GM19238 (cell line): Measurements from ENCODE around the gene SAMD1.

Experiments used
- DNase-seq: peaks from one replicate; pipeline ENCODE4 v3.0.0; 2011; ENCODE audit warnings: low spot score; ENCODE audit not compliant: insufficient read length

The SAMD1 gene

DNA sequence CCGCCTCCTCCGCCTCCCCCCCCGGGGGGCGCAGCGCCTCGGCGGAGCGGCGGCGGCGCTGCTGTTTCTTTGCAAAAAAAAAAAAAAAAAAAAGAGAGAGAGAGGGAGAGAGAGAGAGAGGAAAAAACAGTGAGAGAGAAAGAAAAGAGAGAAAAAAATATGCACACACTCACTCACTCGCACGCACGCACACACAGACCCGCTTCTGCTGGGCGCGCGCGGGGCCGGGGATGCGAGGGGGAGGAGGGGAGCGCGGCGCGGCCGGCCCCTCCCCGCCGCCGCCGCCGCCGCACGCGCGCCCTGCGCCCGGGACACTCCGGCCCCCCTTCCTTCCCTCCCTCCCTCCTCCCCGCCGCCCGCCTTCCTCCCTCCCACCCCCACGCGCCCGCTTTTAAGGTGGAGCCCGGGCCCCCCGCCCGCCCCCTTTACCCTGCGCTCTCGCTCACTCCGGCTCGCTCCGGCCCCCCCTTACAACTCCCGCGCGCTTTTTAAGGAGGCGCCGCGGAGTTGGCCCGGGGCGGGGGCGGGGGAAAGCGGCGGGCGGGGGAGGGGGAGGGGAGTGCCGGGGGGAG is at the start of gene SAMD1:
Gene SAMD1 (minus strand): TSS at position 243 of the 572 bp plus-strand sequence.
- peak; percentile 87 for DNase-seq

DNA sequence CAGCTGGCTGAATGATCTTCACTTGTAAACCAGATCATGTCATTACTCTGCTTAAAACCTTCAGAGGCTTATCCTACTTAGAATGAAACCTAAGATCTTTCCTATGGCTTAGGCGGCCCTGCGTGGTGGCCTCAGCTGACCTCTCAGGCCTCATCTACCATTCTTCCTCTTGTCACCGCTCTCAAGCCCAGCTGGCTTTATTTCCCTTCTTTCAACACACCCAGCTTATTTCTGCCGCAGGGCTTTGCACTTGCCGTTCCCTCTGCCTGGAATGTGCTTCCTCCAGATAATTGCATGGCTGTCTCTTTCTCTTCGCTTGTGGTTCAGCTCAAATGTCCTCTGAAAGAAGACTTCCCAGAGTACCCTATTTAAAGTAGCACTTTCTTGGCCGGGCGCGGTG is 49.4 kb upstream of the SAMD1 start:
- DNase-seq = no peak

DNA sequence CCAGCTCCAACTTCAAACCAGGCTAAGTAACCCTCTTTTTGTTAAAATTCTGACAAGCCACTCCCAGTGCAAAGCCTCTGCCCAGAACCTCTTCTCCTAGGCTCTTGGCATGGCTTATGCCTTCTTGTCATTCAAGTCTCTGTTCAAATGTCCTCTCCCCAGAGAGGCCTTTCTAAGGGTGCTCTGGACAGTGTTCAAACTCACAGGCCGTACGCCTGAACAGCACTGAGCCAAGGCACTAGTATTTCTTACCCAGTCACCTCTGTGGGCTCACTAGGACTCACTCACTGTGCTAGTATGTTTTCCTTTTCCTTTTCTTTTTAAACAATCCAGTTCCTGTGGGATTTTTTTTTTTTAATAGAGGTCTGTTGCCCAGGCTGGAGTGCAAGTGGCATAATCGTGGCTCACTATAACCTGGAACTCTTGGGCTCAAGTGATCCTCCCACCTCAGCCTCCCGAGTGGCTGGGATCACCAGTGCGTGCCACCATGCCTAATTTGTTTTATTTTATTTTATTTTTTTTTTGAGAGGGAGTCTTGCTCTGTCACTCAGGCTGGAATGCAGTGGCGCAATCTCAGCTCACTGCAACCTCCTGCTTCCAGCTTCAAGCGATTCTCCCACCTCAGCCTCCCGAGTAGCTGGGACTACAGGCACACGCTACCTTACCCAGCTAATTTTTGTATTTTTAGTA is 48.2 kb upstream of the SAMD1 start:
- no peak for DNase-seq

DNA sequence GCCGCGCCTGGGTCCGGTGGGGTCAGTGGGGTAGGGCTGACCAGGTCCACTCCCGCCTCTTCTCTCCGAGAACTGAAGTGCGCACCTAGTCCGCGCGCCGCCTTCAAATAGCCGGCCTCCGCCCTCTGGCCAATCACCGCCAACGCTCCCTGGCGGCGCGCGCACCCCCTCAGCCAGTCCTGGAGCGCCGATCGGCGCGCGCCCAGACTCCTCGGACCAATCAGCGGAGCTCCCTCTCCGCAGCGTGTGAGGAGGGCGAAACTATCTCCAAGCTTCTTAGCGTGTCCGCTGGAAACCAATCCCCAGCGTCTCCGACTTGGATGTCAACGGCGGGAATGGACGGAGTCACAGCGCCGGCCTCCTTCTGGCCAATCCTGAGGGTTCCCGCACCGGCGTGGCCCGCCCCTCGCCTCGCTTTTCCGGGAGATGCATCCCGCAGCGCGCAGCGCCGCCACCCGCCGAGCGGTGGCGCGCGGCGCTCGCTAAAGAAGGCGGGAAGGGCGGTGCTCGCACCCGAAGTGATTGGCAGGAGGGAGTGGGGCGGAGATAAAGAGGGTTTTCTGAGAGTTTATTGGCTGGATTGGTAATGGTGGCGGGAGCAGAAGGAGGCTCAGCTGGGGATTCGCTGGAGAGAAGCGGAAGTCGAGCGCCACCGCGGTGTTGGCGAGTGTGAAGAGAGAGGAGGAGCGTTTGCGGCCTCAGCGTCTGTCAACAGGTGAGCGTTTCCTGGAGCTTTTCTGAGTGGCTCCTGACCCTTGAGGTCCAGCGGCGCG is 46.1 kb upstream of the SAMD1 start, which contains the start of gene ASF1B:
Gene ASF1B (minus strand): TSS at position 81 of the 773 bp plus-strand sequence. CDS start 133 bp downstream, outside the sequence.
- DNase-seq = peak; percentile 97

DNA sequence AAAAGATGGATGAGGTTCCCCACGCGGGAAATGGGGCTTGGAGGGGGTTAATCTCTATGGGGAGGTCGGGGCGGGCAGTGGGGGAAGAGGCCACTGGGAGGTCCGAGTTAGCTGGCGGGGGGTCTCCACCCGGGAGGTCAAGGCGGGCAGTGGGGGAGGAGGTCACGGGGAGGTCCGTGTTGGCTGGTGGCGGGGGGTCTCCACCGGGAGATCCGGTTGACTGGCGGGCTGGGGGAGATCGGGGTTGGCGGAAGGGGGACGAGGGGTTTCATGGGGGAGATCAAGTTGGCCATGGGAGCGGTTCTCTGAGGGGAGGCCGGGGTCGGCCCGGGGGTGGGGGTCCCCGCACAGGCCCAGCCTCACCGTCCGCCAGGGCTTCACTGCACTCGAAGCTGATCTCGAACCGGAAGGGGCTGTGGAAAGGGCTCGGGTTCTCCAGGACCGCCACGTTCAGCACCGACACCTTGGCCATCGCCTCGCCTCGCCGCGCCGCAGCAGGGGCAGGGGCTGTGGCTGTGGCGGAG is 45.5 kb upstream of the SAMD1 start:
- no peak for DNase-seq

DNA sequence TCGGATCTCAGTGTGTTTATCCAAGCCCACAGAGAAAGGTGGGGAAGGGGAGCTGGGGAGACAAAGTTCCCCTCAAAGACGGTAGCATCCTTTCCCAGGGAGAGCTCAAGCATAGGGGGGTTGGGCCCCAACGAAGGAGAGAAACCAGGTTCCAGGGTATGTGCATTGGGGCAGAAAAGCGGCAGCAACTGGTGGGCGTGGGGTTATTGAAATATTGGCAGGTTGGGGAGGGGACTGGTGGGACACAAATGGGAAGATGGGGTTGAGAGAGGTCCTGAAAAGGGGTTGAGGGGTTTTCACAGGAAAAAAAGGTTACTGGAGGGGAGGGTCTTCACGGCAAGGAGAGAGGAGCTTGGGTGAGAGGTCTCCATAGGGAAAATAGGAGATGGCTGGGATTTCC is 44.8 kb upstream of the SAMD1 start:
- DNase-seq = no peak

DNA sequence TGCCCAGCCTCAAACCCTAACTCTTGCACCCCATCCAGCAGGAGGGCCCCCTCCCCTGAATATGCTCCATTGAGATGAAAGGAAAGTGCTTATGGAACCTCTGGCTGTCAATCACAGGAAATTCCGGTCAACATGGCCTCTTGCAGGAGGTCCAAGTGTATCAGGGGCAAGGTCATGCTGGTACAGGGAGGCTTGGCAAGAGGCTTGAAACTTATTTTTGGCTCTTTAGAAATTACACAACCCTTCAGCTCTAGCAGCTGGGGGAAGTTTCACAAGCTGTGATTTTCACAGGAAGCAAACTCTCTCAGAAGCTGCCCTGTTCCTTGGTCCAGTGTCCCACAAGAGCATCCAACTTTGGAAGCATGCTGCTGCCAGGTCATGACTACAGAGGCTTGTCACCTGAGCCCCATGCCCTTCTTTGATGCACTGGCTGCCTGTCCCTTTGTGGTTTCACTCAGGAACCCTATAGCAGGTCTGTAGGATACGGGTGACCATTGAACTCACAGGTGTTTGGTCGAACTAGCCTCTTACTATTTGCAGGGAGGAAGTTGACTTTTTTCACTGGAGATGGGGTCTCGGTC is 37.5 kb upstream of the SAMD1 start:
- no peak for DNase-seq

DNA sequence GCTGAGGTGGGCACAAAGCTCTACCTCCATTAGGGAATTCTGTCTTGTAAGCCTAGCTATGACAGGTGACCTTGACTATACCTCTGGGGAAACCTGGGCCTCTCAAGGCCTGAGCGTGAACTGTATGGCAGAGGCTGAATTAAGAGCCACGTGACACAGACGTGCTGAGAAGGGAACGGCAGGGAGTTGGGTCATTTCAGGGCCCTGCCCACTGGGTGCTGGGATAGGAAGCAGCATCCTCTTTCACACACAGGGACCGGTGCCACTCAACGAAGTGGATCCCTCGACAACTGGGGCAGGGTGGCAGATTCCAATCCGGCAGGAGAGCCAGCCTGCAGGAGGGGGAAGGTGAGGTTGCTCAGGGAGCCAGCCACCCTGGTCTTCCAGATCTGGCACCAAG is 36.6 kb upstream of the SAMD1 start:
- DNase-seq = no peak

DNA sequence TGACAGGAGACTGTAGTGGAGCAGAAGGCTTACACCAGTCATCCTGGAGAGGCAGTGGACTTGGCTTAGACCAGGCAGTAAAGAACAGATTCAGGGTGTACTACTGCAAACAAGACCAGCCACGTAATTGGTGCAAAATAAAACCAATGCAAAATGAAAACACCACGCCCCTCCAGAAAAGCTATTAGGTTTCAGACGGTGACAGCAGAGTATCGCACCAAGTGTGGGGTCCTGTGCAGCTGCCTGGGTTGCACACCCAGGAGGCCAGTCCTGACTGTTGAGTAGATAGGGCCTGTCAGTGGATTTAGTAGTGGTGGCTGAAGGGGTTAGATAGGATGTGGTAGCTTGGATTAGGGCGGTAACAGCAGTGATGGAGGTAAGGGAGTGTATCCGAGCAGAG is 32.4 kb upstream of the SAMD1 start:
- no peak for DNase-seq

DNA sequence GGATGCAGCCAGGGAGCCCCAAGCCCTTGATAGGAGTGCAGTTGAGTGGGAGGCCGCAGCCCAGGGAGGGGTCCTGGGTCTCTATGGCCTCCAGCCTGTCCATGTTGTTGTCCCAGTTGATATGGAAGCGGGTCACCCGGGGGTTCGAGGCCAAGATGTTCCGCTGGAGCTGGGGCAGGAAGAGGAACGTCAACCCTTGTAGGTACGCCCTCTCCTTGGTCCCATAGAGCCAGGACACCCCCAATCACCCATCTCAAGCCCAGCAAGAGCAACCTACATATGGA is 29.9 kb upstream of the SAMD1 start:
- no peak for DNase-seq

DNA sequence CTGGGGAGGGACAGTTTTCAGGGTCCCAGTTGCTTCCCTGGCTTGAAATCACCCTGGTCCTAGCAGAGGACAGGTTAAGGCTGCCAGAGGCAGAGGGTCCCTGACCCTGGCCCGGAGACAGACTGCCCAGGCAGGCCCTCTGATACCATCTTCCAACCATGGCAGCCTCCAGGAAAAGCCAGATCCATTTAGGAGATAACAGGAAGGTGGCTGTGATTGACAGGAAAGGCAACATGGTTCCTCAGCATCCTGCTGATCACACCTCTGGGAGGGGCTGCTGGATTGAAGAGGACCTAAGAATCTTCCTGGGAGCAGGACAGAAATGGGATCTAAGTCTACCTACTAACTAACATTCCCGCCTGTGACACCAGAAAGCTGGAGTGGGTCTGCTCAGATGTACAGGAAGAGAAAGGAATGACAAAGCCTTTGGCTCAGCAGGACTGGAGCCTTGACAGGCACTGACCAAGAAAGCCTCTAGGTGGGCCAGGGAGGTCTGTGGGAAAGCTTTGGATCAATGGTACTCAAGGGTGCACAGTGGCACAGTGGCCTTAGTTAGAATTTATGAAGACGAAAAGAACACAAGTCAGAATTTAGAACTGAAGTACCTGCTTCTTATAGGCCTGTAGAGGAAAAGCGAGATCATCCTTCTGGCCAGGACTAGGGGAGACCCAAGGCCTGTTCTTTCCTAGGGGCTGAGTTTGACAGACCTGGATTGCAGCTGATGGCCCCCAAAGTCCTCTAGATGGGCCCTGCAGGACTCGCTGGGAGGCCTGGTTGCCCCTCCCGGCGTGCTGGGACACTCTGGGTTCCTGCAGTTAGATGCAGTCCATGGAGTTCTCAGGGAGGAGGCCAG is 29.3 kb upstream of the SAMD1 start:
- DNase-seq = no peak

DNA sequence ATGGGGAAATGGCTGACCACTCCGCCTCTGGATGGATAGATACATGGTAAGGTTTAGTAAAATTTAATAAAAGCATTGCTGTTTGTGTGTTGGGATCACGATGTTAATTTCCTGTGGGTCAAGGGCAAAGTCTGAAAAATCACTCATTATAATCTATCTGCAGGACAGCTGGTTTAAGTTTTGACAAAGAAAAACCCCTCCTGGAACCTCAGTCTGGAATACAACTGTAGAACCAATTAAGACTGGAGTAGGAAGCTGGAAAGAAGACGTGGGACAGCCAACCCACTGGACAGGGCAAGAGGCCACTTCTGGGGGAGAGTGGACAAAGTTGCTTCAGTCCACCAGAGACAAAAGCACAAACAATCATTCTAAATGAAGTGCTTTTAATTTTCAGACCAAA is 28.6 kb upstream of the SAMD1 start:
- DNase-seq = no peak

DNA sequence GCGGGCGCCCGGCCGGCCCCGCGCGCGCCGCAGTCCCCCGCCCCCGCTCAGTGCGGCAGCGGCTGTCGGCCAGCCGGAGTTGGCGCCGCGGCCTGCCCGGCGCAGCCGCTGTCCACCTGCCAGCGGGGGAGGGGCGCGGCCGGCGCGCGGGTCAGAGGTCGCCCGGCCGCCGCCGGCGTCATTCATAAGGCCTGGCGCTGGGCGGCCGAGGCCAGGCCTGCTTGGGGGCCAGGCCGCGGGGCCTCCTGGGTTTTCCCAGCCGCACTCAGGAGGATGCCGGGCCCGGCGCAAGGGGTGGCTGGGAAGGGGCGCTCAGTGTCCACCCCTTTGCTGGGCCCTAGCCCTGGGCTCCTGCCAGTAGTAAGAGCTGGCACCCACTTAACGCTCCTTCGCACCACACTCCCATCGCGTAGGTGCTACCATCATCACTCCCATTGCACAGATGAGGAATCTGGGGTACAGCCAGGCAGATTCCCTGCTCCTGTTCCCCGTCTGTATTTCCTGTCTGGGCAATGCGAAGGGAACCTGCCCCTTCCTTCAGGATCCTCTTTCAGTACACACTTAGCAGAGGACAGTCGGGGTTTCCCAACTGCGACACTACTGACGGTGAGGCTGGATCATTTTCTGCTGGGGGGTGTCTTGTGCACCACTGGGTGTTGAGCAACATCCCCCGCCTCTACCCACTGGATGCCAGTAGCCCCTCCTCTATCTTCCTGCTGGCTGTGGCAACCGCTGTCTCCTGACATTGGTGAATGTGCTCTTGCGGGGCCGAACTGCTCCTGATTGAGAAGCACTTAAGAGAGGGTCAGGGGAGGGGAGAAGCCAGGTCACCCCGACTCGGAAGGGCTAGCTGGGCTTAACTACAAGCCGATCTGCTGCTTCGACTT is 27.9 kb upstream of the SAMD1 start:
- no peak for DNase-seq

DNA sequence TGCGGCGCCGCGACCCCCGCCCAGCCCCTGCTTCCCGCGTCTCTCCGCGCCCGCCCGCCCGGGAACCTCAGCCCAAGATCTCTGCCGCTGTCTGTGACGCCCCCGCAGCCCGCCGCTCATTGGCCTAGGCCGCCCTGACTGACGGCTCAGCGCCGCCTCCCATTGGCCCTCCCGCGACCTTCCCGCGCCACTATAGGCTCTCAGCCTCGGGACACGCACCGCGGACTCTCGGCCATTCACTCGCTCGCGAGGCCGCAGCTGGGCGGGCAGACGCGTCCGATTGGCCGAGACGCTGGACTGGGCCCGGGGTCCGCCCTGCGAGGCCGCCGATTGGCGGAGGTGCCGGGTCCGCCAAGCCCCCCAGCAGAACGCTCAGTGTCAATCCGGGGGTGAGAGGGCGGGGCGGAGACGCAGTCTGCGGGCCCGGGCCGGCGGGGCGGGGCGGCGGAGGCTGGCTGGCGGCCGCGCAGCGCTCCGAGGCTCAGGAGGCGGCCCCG is 27.2 kb upstream of the SAMD1 start, which contains the start of gene PRKACA:
Gene PRKACA (minus strand): TSS at position 95 of the 497 bp plus-strand sequence. CDS start 215 bp downstream, outside the sequence.
- DNase-seq = peak; percentile 100

DNA sequence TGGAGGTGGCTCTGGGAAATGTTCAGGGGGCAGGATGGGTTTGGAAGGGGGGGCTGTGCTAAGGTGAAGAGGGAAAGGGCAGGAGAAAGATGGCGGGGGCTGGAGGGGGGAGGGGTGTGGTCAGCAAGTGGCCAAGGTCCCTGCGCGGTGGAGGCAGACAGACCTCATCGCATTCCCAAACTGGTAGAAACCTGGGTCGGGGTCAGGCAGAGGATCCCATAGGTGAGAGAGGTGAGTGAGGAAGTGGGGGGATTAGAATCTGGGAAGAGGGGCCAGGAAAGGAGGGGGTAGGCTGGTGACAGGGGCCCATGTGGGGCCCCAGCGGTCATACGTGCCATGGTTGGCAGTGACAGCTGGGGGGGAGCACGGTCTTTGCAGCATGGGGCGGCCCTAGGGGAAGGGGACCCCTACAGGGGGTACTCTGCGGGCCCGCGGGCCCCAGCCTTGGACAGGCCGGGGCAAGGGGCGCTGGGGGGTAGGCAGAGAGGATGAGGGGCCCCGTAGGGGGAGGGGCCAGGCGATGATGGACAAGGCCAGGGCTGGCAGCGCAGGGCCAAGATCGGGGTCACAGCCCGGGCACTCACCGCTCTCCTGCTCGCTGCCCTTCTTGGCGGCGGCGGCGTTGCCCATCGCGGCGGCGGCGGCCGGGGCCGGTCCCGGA is 26.5 kb upstream of the SAMD1 start:
- no peak for DNase-seq

DNA sequence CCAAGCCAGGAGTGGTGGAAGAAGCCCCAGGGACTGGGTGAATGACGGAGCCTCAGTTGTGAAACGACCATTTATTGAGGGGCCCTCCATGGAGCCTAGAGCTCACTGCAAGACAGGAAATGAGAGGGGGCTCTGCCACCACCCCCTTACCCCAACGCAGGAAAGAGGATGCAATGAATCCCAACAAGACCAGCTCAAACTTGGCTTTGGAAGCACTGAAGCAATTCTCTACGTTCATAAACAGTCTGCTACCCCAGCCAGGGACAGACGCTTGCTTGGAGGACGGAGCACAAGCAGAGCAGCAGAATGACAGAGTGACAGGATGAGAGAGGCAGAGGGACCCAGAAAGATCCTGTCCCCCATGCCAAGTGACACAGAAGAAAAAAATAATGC is 26.0 kb upstream of the SAMD1 start:
- DNase-seq = no peak

DNA sequence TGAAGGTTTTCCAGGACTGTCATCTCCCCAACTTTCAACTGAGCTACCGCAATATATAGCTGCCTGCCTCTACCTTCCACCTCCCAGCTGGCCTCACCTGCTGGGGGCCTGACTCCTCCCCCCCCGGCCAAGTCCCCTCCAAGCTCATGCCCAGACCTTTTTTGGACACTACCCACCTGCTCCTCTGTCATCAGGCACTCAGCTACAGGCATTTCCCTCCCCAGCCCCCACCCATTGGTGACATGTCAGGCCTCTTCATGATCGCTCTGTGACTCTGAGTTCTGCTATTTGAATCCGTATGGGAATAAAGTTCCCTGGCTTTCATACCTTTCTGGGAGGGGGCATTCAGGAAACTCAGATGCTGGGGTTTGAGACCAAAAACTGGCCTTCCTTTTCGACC is 25.2 kb upstream of the SAMD1 start:
- DNase-seq = no peak

DNA sequence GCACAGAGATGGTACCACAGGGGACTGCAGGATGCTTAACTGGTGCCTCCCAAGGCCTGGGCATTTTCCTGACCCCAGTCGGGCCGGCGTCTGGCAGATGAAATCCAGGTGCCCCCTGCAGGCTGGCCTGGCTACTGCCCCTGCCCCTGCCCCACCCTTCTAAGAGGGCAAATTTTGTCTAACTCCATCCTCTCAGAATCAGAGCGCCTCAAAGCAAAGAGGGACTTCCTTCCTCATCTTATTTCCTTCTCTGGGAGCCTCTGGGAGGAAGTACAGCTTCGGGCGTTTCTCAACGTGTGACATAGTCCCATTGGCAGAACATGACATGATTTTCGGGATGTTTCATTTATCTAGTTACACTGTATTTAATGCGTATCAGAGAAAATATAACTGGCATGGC is 24.3 kb upstream of the SAMD1 start:
- DNase-seq = peak; percentile 43

DNA sequence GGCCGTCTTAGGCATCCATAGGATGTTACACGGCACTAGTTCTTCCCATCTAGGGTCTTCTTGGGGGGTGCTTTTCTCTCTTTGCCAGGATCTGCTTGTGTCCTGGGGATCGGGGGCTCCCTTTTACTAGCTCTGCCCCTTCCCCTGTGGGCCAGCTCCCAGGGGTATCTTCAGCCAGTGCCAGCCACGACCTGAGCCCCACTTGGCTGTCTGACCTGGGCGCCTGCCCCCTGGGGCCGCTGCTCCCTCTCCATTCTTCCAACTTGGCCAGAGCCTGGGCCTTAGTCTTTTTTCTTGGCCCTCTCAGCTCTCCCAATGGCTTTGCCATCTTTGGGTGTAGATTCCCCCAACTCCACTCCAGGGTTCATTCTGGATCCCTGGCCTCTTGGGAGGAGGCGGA is 23.9 kb upstream of the SAMD1 start:
- DNase-seq = no peak
